CD4-positive, CD25-positive, alpha-beta regulatory T cell (primary cell): ENCODE results near the gene ECM1. TPM values are rescaled to one million over a fixed set of nuclear protein-coding genes. Genes with fewer than 3 reads are reported as not detected.

Source experiments
- ATAC-seq, 2 donors: fragments of 150-1000 bp; cut with Tn5 transposase; one replicate each; pipeline ENCODE4 v1.10.0; 2021; ENCODE audit warnings: low read depth in 2 of 2, moderate number of reproducible peaks in 2 of 2, moderate library complexity in 1 of 2
- DNase-seq, 3 donors: peaks; one replicate each; pipeline versions ENCODE4 v3.0.0 to v3.0.0-alpha.2; 2012 to 2022; ENCODE audit warnings: mixed read lengths in 1 of 3
- H3K27ac ChIP-seq: one replicate; pipeline ENCODE4 v1.7.0; 2013; ENCODE audit warnings: mild to moderate bottlenecking, low read length; ENCODE audit not compliant: insufficient read depth, poor library complexity, severe bottlenecking
- H3K27me3 ChIP-seq: one replicate; pipeline ENCODE4 v1.7.0; 2013; ENCODE audit warnings: low read length; ENCODE audit not compliant: control insufficient read depth, insufficient read depth
- H3K36me3 ChIP-seq: one replicate; pipeline ENCODE4 v1.7.0; 2013; ENCODE audit warnings: mild to moderate bottlenecking, low read length, moderate library complexity; ENCODE audit not compliant: control insufficient read depth, insufficient read depth
- H3K4me1 ChIP-seq: 2 replicates; pipeline ENCODE4 v1.7.0; 2013; ENCODE audit warnings: mild to moderate bottlenecking, low read length; ENCODE audit not compliant: insufficient read depth, control insufficient read depth, poor library complexity, severe bottlenecking
- H3K4me3 ChIP-seq: one replicate; pipeline ENCODE4 v1.7.0; 2013; ENCODE audit warnings: low read depth, mild to moderate bottlenecking, low read length, moderate library complexity
- H3K9me3 ChIP-seq, 2 experiments: 1 replicate in 1 of 2; 2 replicates in 1 of 2; pipeline ENCODE4 v1.7.0; 2013; ENCODE audit warnings: low read length in 2 of 2, mild to moderate bottlenecking in 1 of 2, moderate library complexity in 1 of 2; ENCODE audit not compliant: control insufficient read depth in 2 of 2
- H3K27ac Mint-ChIP-seq, 3 donors: one replicate each; pipeline ENCODE4 v1.8.0; 2020 to 2022; ENCODE audit warnings: mild to moderate bottlenecking in 3 of 3, mixed read lengths in 3 of 3, moderate library complexity in 2 of 3
- H3K27me3 Mint-ChIP-seq: one replicate; pipeline ENCODE4 v1.8.0; 2022; ENCODE audit warnings: mild to moderate bottlenecking, mixed read lengths
- H3K36me3 Mint-ChIP-seq: one replicate; pipeline ENCODE4 v1.8.0; 2020; ENCODE audit warnings: mixed read lengths
- H3K4me1 Mint-ChIP-seq, 4 donors: one replicate each; pipeline ENCODE4 v1.8.0; 2020 to 2022; ENCODE audit warnings: mixed read lengths in 4 of 4, mild to moderate bottlenecking in 1 of 4
- H3K4me3 Mint-ChIP-seq, 4 donors: one replicate each; pipeline ENCODE4 v1.8.0; 2020 to 2022; ENCODE audit warnings: mild to moderate bottlenecking in 4 of 4, mixed read lengths in 4 of 4, moderate library complexity in 3 of 4
- H3K9me3 Mint-ChIP-seq, 7 donors: one replicate each; pipeline ENCODE4 v1.8.0; 2020 to 2022; ENCODE audit warnings: mixed read lengths in 7 of 7, mild to moderate bottlenecking in 3 of 7, moderate library complexity in 2 of 7
- polyA plus RNA-seq, 4 donors: library from polyadenylated mRNA; unstranded; fragments of 300-500 nt; fragmentation: Illumina TruSeq; gene quantifications; one replicate each; pipeline ENCODE4 v1.2.3, GENCODE V29; 2021
- total RNA-seq: library from RNA; stranded (reverse); gene quantifications from one replicate; pipeline ENCODE4 v1.2.3, GENCODE V29; 2022

ECM1 gene
- total and polyA plus RNA-seq, 5 donors from 2014 or later = 0.10 to 0.22 TPM; not detected in 3

- H3K4me1 Mint-ChIP-seq = peaks cover 0 to 5% (median 0%) of the 10 kb centered on the region in 4 donors
- H3K9me3 Mint-ChIP-seq = no peaks in the 10 kb centered on the region
- H3K27me3 Mint-ChIP-seq = no peaks in the 10 kb centered on the region
- H3K36me3 Mint-ChIP-seq = no peaks in the 10 kb centered on the region
- H3K4me3 ChIP-seq = no peak overlapping the region
- ATAC-seq = no peak
- H3K27me3 ChIP-seq = no peaks in the 10 kb centered on the region
- no peak overlapping the region for H3K4me3 Mint-ChIP-seq
- no peak overlapping the region for H3K27ac Mint-ChIP-seq
- H3K36me3 ChIP-seq = no peaks in the 10 kb centered on the region
- no peaks in the 10 kb centered on the region for H3K9me3 ChIP-seq
- DNase-seq = no peak
- H3K4me1 ChIP-seq = no peaks in the 10 kb centered on the region
- H3K27ac ChIP-seq = no peak overlapping the region
These were observed 26.1 kb downstream of the ECM1 start for GRCh38 chr1:150534002-150534401.

- H3K9me3 ChIP-seq = no peaks in the 10 kb centered on the region
- Mint-ChIP-seq H3K4me3 (no peak overlapping the region), H3K27ac (peak overlapping the region in 1 of 3 donors; percentile 13), H3K27me3 (no peaks in the 10 kb centered on the region), H3K36me3 (no peaks in the 10 kb centered on the region), H3K9me3 (no peaks in the 10 kb centered on the region), H3K4me1 (peaks cover 0 to 5% (median 0%) of the 10 kb centered on the region in 4 donors)
- H3K27ac ChIP-seq = no peak overlapping the region
- no peaks in the 10 kb centered on the region for H3K4me1 ChIP-seq
- no peak for DNase-seq
- H3K4me3 ChIP-seq = no peak overlapping the region
- H3K27me3 ChIP-seq = no peaks in the 10 kb centered on the region
- no peaks in the 10 kb centered on the region for H3K36me3 ChIP-seq
- ATAC-seq = no peak
These were observed 27.8 kb downstream of the ECM1 start for GRCh38 chr1:150535511-150536287.

- Mint-ChIP-seq H3K9me3 (no peaks in the 10 kb centered on the region), H3K27ac (no peak overlapping the region), H3K4me3 (no peak overlapping the region), H3K27me3 (peaks cover 1% of the 10 kb centered on the region), H3K4me1 (peaks cover 0 to 5% (median 0%) of the 10 kb centered on the region in 4 donors), H3K36me3 (no peaks in the 10 kb centered on the region)
- no peaks in the 10 kb centered on the region for H3K9me3 ChIP-seq
- no peak for ATAC-seq
- no peaks in the 10 kb centered on the region for H3K36me3 ChIP-seq
- no peak for DNase-seq
- H3K4me1 ChIP-seq = no peaks in the 10 kb centered on the region
- no peak overlapping the region for H3K4me3 ChIP-seq
- H3K27ac ChIP-seq = no peak overlapping the region
- H3K27me3 ChIP-seq = no peaks in the 10 kb centered on the region
These were observed 29.2 kb downstream of the ECM1 start for GRCh38 chr1:150536836-150537731.

- no peaks in the 10 kb centered on the region for H3K4me1 Mint-ChIP-seq
- no peak overlapping the region for H3K27ac Mint-ChIP-seq
- no peaks in the 10 kb centered on the region for H3K9me3 ChIP-seq
These were observed 30.1 kb downstream of the ECM1 start for GRCh38 chr1:150537732-150538684.

GRCh38 chr1:150543500-150544143 is 35.7 kb downstream of the ECM1 start:
- DNase-seq = no peak
- no peaks in the 10 kb centered on the region for H3K9me3 ChIP-seq
- Mint-ChIP-seq H3K27me3 (peaks cover 50% of the 10 kb centered on the region), H3K27ac (no peak overlapping the region), H3K9me3 (peaks cover 0 to 1% (median 0%) of the 10 kb centered on the region in 7 donors), H3K4me1 (peaks cover 0 to 4% (median 3%) of the 10 kb centered on the region in 4 donors), H3K4me3 (no peak overlapping the region), H3K36me3 (no peaks in the 10 kb centered on the region)
- no peak for ATAC-seq
- peaks cover 4% of the 10 kb centered on the region for H3K4me1 ChIP-seq
- peaks cover 7% of the 10 kb centered on the region for H3K27me3 ChIP-seq
- no peak overlapping the region for H3K4me3 ChIP-seq
- H3K36me3 ChIP-seq = no peaks in the 10 kb centered on the region
- no peak overlapping the region for H3K27ac ChIP-seq

More at GRCh38 chr1:150537732-150538684, 30.1 kb downstream of the ECM1 start:
- H3K4me3 ChIP-seq = no peak overlapping the region
- no peak overlapping the region for H3K27ac ChIP-seq
- Mint-ChIP-seq H3K4me3 (no peak overlapping the region), H3K36me3 (no peaks in the 10 kb centered on the region), H3K9me3 (no peaks in the 10 kb centered on the region), H3K27me3 (peaks cover 9% of the 10 kb centered on the region)
- no peaks in the 10 kb centered on the region for H3K4me1 ChIP-seq
- ATAC-seq (no peak), DNase-seq (no peak)
- H3K27me3 ChIP-seq = no peaks in the 10 kb centered on the region
- H3K36me3 ChIP-seq = no peaks in the 10 kb centered on the region

GRCh38 chr1:150544204-150544603 is 36.3 kb downstream of the ECM1 start:
- ATAC-seq (no peak), DNase-seq (no peak)
- H3K4me1 ChIP-seq = peaks cover 7% of the 10 kb centered on the region
- H3K9me3 ChIP-seq = no peaks in the 10 kb centered on the region
- H3K27ac ChIP-seq = no peak overlapping the region
- Mint-ChIP-seq H3K36me3 (no peaks in the 10 kb centered on the region), H3K27me3 (peaks cover 51% of the 10 kb centered on the region), H3K9me3 (peaks cover 0 to 1% (median 0%) of the 10 kb centered on the region in 7 donors), H3K4me3 (no peak overlapping the region), H3K27ac (no peak overlapping the region), H3K4me1 (peaks cover 0 to 5% (median 4%) of the 10 kb centered on the region in 4 donors)
- no peaks in the 10 kb centered on the region for H3K36me3 ChIP-seq
- H3K27me3 ChIP-seq = peaks cover 7% of the 10 kb centered on the region
- H3K4me3 ChIP-seq = no peak overlapping the region
